Activated naive CD4-positive, alpha-beta T cell treated with Interleukin-2 at 50 U/mL for 16 hours (primary cell): Measurements from ENCODE around the gene KRT12.
A peak's percentile ranks its signal among the peaks of the same experiment; 100 is the strongest.
"Not testable (repeated sequence)": the region's sequence is repeated elsewhere in the genome, so short reads cannot be mapped to it uniquely, and the experiment has no call there.

Source experiments
- DNase-seq: peaks from one replicate; pipeline ENCODE4 v3.0.0-alpha.2; 2020

KRT12 gene

GRCh38 chr17:40841246-40841645, 25.8 kb downstream of the KRT12 start:
- DNase-seq: no peak

GRCh38 chr17:40839194-40839593, 27.8 kb downstream of the KRT12 start:
- no peak for DNase-seq

- DNase-seq: no peak
Measured at GRCh38 chr17:40836020-40836419, 31.0 kb downstream of the KRT12 start.

GRCh38 chr17:40833882-40834281, 33.1 kb downstream of the KRT12 start:
- DNase-seq: no peak

- no peak for DNase-seq
Measured at GRCh38 chr17:40832840-40833239, 34.2 kb downstream of the KRT12 start.

- DNase-seq: no peak
Measured at GRCh38 chr17:40830085-40830776, 36.8 kb downstream of the KRT12 start.

GRCh38 chr17:40828454-40829044, 38.5 kb downstream of the KRT12 start:
- DNase-seq: no peak

GRCh38 chr17:40827746-40828453, 39.1 kb downstream of the KRT12 start:
- DNase-seq: no peak

- no peak for DNase-seq
Measured at GRCh38 chr17:40825599-40825998, 41.4 kb downstream of the KRT12 start.

GRCh38 chr17:40824015-40824832, 42.8 kb downstream of the KRT12 start:
- no peak for DNase-seq

- DNase-seq: no peak
Measured at GRCh38 chr17:40822132-40822812, 44.8 kb downstream of the KRT12 start, which contains the start of gene KRT10. KRT10 (minus strand) TSS chr17:40822614; CDS start chr17:40822585, 29 bp downstream.

GRCh38 chr17:40821536-40821935, 45.5 kb downstream of the KRT12 start:
- DNase-seq: no peak

GRCh38 chr17:40820228-40820838, 46.7 kb downstream of the KRT12 start:
- DNase-seq: no peak

GRCh38 chr17:40819528-40820125, 47.4 kb downstream of the KRT12 start:
- DNase-seq: no peak

GRCh38 chr17:40818733-40819527, 48.1 kb downstream of the KRT12 start:
- peak; percentile 88 for DNase-seq

GRCh38 chr17:40818343-40818732, 48.7 kb downstream of the KRT12 start:
- no peak for DNase-seq

GRCh38 chr17:40817103-40817682, 49.8 kb downstream of the KRT12 start:
- no peak for DNase-seq

GRCh38 chr17:40816569-40816968, 50.5 kb downstream of the KRT12 start:
- DNase-seq: no peak

GRCh38 chr17:40815381-40815780, 51.6 kb downstream of the KRT12 start:
- no peak for DNase-seq

GRCh38 chr17:40814657-40815056, 52.4 kb downstream of the KRT12 start:
- DNase-seq: not testable (repeated sequence)
